WTC11 (cell line): ENCODE results near the gene FETUB. TPM values are rescaled to one million over a fixed set of nuclear protein-coding genes. Genes with fewer than 3 reads are reported as not detected.

Experiments
- ATAC-seq: fragments of 200-7000 bp; cut with Tn5 transposase; 2 replicates; pipeline ENCODE4 v1.10.0; 2021; ENCODE audit warnings: mild to moderate bottlenecking, moderate library complexity
- CTCF ChIA-PET: fragments of 300-600 bp; sonication (Branson Sonifier 250); formaldehyde crosslinking; loops from one replicate; lab custom pipeline; 2021; ENCODE audit warnings: antibody characterized with exemption; lab: Charles Lee
- POLR2A ChIA-PET: fragments of 350-600 bp; sonication (Branson Sonifier 250); formaldehyde crosslinking; loops from one replicate; lab custom pipeline; 2021; ENCODE audit warnings: antibody characterized with exemption; lab: Charles Lee
- DNase-seq: peaks from one replicate; pipeline ENCODE4 v3.0.0; 2021; ENCODE audit warnings: low spot score
- H3K27ac Mint-ChIP-seq: 2 replicates; pipeline ENCODE4 v1.8.0; 2021; ENCODE audit warnings: mixed read lengths
- H3K27me3 Mint-ChIP-seq: 2 replicates; pipeline ENCODE4 v1.8.0; 2021; ENCODE audit warnings: low read depth, mild to moderate bottlenecking, moderate library complexity, mixed read lengths
- H3K36me3 Mint-ChIP-seq: 2 replicates; pipeline ENCODE4 v1.8.0; 2021; ENCODE audit warnings: mixed read lengths
- H3K4me1 Mint-ChIP-seq: 2 replicates; pipeline ENCODE4 v1.8.0; 2022; ENCODE audit warnings: mixed read lengths
- H3K4me3 Mint-ChIP-seq: 2 replicates; pipeline ENCODE4 v1.8.0; 2021; ENCODE audit warnings: mild to moderate bottlenecking, moderate library complexity, mixed read lengths
- H3K9me3 Mint-ChIP-seq: 2 replicates; pipeline ENCODE4 v1.8.0; 2021; ENCODE audit warnings: mixed read lengths
- ESRRA ChIP-seq: sonication (generic); formaldehyde crosslinking; IDR thresholded peaks from 2 replicates; pipeline ENCODE4 v1.8.1; 2022; ENCODE audit warnings: mild to moderate bottlenecking, missing genetic modification reagents, borderline replicate concordance
- FOXP4 ChIP-seq: sonication (generic); formaldehyde crosslinking; IDR thresholded peaks from 2 replicates; pipeline ENCODE4 v1.8.0; 2022; ENCODE audit warnings: mild to moderate bottlenecking, missing genetic modification reagents
- GTF2I ChIP-seq: fragments of 250-450 bp; sonication (Bioruptor Pico); conservative IDR thresholded peaks from 2 replicates; pipeline ENCODE4 v1.4.0; 2021; ENCODE audit warnings: mild to moderate bottlenecking
- HMGA2 ChIP-seq: fragments of 250-450 bp; sonication (Bioruptor Pico); IDR thresholded peaks from 2 replicates; pipeline ENCODE4 v1.4.0; 2021; ENCODE audit warnings: mild to moderate bottlenecking, moderate library complexity
- SMAD4 ChIP-seq: sonication (generic); formaldehyde crosslinking; IDR thresholded peaks from 2 replicates; pipeline ENCODE4 v1.8.0; 2022; ENCODE audit warnings: mild to moderate bottlenecking, missing genetic modification reagents
- ZNF138 ChIP-seq: sonication (generic); formaldehyde crosslinking; conservative IDR thresholded peaks from 2 replicates; pipeline ENCODE4 v1.8.1; 2022; ENCODE audit warnings: mild to moderate bottlenecking, moderate library complexity, missing genetic modification reagents
- ZNF263 ChIP-seq: sonication (generic); formaldehyde crosslinking; IDR thresholded peaks from 2 replicates; pipeline ENCODE4 v1.8.1; 2022; ENCODE audit warnings: low read depth, mild to moderate bottlenecking, moderate library complexity, missing genetic modification reagents
- ZNF512 ChIP-seq: sonication (generic); formaldehyde crosslinking; IDR thresholded peaks from 2 replicates; pipeline ENCODE4 v1.8.1; 2022; ENCODE audit warnings: missing genetic modification reagents, borderline replicate concordance
- total RNA-seq: library from RNA; stranded (reverse); gene quantifications from 3 replicates; pipeline ENCODE4 v1.2.3, GENCODE V29; 2021
- TF ChIP-seq, protein P1 (sequence below): sonication (generic); formaldehyde crosslinking; IDR thresholded peaks from 2 replicates; pipeline ENCODE4 v1.8.1; 2022; ENCODE audit warnings: mild to moderate bottlenecking, moderate library complexity, missing genetic modification reagents
- TF ChIP-seq, protein P2 (sequence below): fragments of 250-450 bp; sonication (Bioruptor Pico); conservative IDR thresholded peaks from 2 replicates; pipeline ENCODE4 v1.9.0; 2021; ENCODE audit warnings: mild to moderate bottlenecking
- TF ChIP-seq, protein P3 (sequence below): fragments of 250-450 bp; sonication (Bioruptor Pico); IDR thresholded peaks from 2 replicates; pipeline ENCODE4 v1.9.0; 2021; ENCODE audit warnings: mild to moderate bottlenecking
- TF ChIP-seq, protein P4 (sequence below): sonication (generic); formaldehyde crosslinking; IDR thresholded peaks from 2 replicates; pipeline ENCODE4 v1.8.0; 2023; ENCODE audit warnings: missing genetic modification reagents, mild to moderate bottlenecking, borderline replicate concordance
- TF ChIP-seq, protein P5 (sequence below): sonication (generic); formaldehyde crosslinking; IDR thresholded peaks from 2 replicates; pipeline ENCODE4 v1.8.0; 2023; ENCODE audit warnings: mild to moderate bottlenecking, missing genetic modification reagents

The FETUB gene
- total RNA-seq, 1 experiment from 2014 or later: not detected

DNA sequence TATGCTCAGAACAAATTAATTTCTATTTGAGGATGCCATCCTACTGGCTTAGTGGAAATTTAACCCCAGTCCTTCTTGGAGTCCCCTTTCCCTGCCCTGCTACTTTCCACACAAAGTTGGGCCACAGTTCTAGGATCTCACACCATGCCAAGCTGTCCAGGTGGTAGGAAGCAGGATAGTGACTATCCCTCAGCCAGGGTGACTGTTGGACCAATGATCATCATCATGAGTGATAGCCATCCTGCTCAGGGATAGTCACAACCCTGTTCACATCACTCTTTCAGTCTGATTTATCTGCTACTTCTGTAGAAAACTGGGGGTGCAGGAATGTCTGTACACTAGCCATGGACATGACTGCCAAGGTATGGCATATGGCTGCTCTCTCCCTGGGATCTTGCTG is 38.4 kb downstream of the FETUB start:
- CTCF ChIA-PET: no interaction called here
- H3K9me3 Mint-ChIP-seq: peaks cover 20% of the 10 kb centered on the region

More for the DNA sequence above, 38.4 kb downstream of the FETUB start:
- ATAC-seq (no peak), DNase-seq (no peak)
- H3K4me3 Mint-ChIP-seq: no peak overlapping the region
- TF ChIP-seq HMGA2 (CRISPR knock-in tag) (no peak), GTF2I (CRISPR knock-in tag) (no peak), ZNF138 (CRISPR knock-in tag) (no peak), ZNF512 (CRISPR knock-in tag) (no peak), ESRRA (CRISPR knock-in tag) (no peak), ZNF263 (CRISPR knock-in tag) (no peak), SMAD4 (CRISPR knock-in tag) (no peak), FOXP4 (no peak)
- TF ChIP-seq, protein P1, sequence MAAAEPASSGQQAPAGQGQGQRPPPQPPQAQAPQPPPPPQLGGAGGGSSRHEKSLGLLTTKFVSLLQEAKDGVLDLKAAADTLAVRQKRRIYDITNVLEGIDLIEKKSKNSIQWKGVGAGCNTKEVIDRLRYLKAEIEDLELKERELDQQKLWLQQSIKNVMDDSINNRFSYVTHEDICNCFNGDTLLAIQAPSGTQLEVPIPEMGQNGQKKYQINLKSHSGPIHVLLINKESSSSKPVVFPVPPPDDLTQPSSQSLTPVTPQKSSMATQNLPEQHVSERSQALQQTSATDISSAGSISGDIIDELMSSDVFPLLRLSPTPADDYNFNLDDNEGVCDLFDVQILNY: no peak
- TF ChIP-seq, protein P2, sequence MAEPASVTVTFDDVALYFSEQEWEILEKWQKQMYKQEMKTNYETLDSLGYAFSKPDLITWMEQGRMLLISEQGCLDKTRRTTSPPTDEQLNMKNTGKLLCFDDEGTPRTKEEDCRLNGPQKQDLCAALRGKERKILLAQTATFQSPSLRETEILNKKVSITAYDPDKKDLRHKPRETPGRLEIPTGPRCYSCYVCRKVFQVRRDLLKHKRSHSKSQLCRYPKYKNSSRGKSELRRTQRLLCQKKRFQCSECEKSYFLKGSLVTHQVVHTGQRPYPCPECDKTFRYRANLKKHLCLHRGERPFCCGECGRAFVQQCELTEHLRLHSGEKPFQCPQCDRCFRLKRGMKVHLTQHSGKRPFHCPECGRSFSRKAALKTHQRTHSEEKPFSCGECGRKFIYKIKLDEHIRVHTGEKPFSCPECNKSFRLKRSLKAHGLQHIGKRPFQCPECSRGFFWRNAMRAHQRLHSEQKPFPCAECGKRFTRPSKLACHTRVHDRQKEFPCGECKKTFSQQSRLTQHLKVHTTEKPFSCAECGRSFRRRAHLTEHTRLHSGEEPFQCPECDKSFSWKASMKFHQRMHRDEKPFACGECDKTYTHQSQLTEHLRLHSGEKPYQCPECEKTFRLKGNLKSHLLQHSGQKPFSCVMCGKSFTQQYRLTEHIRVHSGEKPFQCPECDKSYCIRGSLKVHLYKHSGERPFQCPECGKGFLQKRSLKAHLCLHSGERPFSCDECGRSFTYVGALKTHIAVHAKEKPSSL: no peak
- TF ChIP-seq, protein P3, sequence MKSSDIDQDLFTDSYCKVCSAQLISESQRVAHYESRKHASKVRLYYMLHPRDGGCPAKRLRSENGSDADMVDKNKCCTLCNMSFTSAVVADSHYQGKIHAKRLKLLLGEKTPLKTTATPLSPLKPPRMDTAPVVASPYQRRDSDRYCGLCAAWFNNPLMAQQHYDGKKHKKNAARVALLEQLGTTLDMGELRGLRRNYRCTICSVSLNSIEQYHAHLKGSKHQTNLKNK (CRISPR knock-in tag): no peak
- TF ChIP-seq, protein P4, sequence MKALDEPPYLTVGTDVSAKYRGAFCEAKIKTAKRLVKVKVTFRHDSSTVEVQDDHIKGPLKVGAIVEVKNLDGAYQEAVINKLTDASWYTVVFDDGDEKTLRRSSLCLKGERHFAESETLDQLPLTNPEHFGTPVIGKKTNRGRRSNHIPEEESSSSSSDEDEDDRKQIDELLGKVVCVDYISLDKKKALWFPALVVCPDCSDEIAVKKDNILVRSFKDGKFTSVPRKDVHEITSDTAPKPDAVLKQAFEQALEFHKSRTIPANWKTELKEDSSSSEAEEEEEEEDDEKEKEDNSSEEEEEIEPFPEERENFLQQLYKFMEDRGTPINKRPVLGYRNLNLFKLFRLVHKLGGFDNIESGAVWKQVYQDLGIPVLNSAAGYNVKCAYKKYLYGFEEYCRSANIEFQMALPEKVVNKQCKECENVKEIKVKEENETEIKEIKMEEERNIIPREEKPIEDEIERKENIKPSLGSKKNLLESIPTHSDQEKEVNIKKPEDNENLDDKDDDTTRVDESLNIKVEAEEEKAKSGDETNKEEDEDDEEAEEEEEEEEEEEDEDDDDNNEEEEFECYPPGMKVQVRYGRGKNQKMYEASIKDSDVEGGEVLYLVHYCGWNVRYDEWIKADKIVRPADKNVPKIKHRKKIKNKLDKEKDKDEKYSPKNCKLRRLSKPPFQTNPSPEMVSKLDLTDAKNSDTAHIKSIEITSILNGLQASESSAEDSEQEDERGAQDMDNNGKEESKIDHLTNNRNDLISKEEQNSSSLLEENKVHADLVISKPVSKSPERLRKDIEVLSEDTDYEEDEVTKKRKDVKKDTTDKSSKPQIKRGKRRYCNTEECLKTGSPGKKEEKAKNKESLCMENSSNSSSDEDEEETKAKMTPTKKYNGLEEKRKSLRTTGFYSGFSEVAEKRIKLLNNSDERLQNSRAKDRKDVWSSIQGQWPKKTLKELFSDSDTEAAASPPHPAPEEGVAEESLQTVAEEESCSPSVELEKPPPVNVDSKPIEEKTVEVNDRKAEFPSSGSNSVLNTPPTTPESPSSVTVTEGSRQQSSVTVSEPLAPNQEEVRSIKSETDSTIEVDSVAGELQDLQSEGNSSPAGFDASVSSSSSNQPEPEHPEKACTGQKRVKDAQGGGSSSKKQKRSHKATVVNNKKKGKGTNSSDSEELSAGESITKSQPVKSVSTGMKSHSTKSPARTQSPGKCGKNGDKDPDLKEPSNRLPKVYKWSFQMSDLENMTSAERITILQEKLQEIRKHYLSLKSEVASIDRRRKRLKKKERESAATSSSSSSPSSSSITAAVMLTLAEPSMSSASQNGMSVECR: no peak
- TF ChIP-seq, protein P5, sequence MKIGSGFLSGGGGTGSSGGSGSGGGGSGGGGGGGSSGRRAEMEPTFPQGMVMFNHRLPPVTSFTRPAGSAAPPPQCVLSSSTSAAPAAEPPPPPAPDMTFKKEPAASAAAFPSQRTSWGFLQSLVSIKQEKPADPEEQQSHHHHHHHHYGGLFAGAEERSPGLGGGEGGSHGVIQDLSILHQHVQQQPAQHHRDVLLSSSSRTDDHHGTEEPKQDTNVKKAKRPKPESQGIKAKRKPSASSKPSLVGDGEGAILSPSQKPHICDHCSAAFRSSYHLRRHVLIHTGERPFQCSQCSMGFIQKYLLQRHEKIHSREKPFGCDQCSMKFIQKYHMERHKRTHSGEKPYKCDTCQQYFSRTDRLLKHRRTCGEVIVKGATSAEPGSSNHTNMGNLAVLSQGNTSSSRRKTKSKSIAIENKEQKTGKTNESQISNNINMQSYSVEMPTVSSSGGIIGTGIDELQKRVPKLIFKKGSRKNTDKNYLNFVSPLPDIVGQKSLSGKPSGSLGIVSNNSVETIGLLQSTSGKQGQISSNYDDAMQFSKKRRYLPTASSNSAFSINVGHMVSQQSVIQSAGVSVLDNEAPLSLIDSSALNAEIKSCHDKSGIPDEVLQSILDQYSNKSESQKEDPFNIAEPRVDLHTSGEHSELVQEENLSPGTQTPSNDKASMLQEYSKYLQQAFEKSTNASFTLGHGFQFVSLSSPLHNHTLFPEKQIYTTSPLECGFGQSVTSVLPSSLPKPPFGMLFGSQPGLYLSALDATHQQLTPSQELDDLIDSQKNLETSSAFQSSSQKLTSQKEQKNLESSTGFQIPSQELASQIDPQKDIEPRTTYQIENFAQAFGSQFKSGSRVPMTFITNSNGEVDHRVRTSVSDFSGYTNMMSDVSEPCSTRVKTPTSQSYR (CRISPR knock-in tag): no peak
- H3K27me3 Mint-ChIP-seq: peaks cover 14% of the 10 kb centered on the region
- no peak overlapping the region for H3K27ac Mint-ChIP-seq
- no peaks in the 10 kb centered on the region for H3K36me3 Mint-ChIP-seq
- no peaks in the 10 kb centered on the region for H3K4me1 Mint-ChIP-seq
- POLR2A ChIA-PET: no interaction called here
